CD4-positive, alpha-beta T cell treated with Interleukin-6 for 4 hours (primary cell): Measurements from ENCODE around the gene CNTFR.

Experiments
- DNase-seq: peaks from one replicate; pipeline ENCODE4 v3.0.0-alpha.2; 2020; ENCODE audit warnings: mixed read lengths

The CNTFR gene

DNA sequence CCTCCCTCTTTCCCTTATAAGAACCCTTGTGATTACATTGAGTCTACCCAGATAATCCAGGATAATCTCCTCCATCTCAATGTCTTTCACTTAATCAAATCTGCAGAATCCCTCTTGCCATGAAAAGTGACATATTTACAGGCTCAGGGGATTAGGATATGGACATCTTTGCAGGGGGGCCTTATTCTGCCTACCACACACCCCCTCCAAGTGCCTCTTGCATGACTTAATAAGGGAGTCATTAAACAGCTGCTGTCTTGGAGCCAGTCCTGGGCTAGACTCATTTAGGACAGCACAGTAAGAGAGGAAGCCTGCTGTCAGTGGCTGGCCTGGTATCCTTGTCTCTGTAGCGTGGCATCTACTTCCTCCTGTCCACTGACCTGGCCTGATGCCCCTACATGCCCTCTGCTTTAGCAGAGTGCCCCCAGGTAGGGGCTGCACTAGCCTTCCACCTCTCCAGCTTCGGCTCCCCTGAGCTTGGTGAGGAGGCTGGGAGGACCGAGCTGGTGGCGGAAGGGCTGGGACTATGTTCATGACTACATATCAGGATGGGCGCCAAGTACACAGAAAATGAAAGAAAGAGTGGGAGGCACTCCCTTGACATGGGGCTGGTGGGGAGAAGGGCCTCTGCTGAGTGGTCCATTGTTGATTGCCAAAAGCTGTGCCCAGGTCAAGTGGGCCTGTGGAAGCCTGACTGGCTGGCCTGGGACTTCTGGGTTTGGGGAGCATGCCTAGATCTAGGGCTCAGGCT lies 84.0 kb downstream of the CNTFR start:
- no peak for DNase-seq

DNA sequence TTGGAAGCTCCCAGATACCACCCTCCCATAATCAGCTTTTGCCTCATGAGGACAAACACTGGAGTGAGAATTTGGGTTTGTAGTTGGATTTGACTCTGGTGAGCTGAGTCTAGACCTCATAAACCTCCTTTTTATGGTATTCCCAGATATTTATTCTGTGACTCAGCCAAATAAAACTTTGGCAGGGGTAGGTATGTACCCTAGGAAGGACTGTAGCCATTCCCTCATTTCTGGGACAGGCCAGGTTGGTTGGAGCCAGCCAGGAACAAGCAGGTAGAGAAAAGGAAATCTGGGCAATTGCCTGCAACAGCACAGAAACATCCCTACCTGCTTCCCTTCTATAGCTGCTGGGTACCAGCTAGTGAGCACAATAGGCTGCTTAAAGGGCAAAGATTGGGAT lies 86.1 kb downstream of the CNTFR start:
- no peak for DNase-seq

DNA sequence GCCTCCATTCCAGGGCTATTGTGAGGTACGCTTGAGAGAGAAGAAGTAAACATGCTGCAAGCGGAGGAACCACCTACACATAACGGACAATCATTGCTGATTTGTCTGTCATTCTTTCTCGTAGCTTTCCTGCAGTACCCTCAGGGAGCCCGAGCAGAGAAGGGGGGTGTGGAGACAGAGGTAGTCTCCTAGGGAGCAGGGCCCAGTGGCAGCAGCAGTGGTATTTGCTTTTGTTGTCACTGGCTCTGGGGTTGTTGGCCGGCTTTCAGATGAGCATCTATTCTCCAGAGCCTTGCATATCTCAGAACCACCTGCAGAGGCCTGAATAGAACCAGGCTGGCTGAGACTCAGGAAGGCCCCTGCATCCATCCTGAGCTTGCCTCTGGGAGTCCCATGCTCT lies 86.6 kb downstream of the CNTFR start:
- DNase-seq: no peak

DNA sequence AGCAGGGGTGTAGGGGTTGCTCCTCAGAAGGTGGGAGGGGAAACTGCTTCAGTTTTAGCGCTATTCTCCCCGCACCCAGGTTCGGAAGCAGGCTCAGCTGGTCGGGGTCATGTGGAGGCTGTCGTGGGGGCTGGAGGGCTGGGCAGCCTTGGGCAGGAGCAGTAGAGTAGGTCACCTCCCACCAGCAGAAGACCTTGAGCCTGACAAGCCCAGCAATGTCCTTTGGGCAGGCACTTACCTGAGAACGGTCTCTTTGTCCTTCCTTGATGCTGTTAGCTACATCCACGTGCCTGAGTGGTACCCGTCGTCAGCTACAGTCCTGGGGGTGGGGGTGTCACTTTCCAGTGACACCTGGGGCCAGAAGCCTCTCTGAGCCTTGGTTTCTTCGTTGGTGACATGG lies 87.1 kb downstream of the CNTFR start:
- no peak for DNase-seq

DNA sequence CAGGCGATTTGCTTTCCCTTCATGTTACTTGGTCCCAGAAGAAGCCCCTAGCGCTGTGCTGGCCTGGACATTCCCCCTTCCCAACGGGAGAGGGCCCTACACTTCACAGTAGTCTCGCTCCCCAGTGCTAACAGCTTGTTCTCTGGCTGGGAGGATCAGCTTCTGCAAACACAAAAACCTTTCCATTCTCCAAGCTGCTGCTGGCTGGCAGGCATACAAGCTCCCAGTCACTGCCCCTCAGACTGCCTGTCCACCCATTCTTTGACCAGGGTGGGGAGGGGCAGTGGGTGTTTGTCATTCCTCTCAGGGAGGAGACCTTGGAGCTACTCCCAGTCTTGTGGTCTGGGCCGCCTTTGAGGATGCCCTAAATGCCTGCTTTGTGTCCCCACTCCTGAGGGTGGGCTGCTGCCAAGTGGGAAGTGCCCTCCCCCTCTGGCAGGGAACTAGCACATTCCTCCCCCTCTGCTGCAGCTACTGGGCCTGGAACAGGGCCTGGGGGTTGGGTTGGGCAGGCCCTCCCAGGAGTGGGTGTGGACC lies 87.6 kb downstream of the CNTFR start:
- no peak for DNase-seq
